ENCODE results near the gene ANO4.
"Not testable (repeated sequence)": the region's sequence is repeated elsewhere in the genome, so short reads cannot be mapped to it uniquely, and the experiment has no call there.

ANO4 gene

GRCh38 chr12:101111441-101111840 lies 316.9 kb downstream of the ANO4 start:
- no peaks in the 10 kb centered on the region for H3K27me3 ChIP-seq (ENCODE audit: control insufficient read depth in 1 of 2, insufficient read depth in 2 of 2, low read length in 2 of 2)
- no peaks in the 10 kb centered on the region for H3K4me1 ChIP-seq (ENCODE audit: control insufficient read depth, insufficient read depth, low read length)
- no peak overlapping the region for H3K27ac ChIP-seq (ENCODE audit: low read length)
- no peak overlapping the region for H3K4me3 ChIP-seq (ENCODE audit: low read length in 2 of 2)
- H3K9me3 ChIP-seq (ENCODE audit: control insufficient read depth in 2 of 2, low read length in 2 of 2) = peaks cover 0 to 2% of the 10 kb centered on the region in 2 donors
- no peaks in the 10 kb centered on the region for H3K36me3 ChIP-seq (ENCODE audit: control insufficient read depth in 2 of 2, insufficient read depth in 2 of 2, low read length in 2 of 2)
- H3K9ac ChIP-seq (ENCODE audit: low read length in 2 of 2) = no peak overlapping the region

GRCh38 chr12:101115326-101115725 lies 320.8 kb downstream of the ANO4 start:
- Histone ChIP-seq H3K4me1 (ENCODE audit: control insufficient read depth, insufficient read depth, low read length) (no peaks in the 10 kb centered on the region), H3K9ac (ENCODE audit: low read length in 2 of 2) (no peak overlapping the region), H3K27ac (ENCODE audit: low read length) (no peak overlapping the region), H3K4me3 (ENCODE audit: low read length in 2 of 2) (no peak overlapping the region), H3K9me3 (ENCODE audit: control insufficient read depth in 2 of 2, low read length in 2 of 2) (peaks cover 0 to 4% of the 10 kb centered on the region in 2 donors), H3K27me3 (ENCODE audit: control insufficient read depth in 1 of 2, insufficient read depth in 2 of 2, low read length in 2 of 2) (no peaks in the 10 kb centered on the region), H3K36me3 (ENCODE audit: control insufficient read depth in 2 of 2, insufficient read depth in 2 of 2, low read length in 2 of 2) (no peaks in the 10 kb centered on the region)

GRCh38 chr12:101116911-101117310 lies 322.3 kb downstream of the ANO4 start:
- Histone ChIP-seq H3K4me3 (ENCODE audit: low read length in 2 of 2) (no peak overlapping the region), H3K27me3 (ENCODE audit: control insufficient read depth in 1 of 2, insufficient read depth in 2 of 2, low read length in 2 of 2) (no peaks in the 10 kb centered on the region), H3K36me3 (ENCODE audit: control insufficient read depth in 2 of 2, insufficient read depth in 2 of 2, low read length in 2 of 2) (no peaks in the 10 kb centered on the region), H3K27ac (ENCODE audit: low read length) (no peak overlapping the region), H3K9me3 (ENCODE audit: control insufficient read depth in 2 of 2, low read length in 2 of 2) (peaks cover 0 to 4% of the 10 kb centered on the region in 2 donors), H3K4me1 (ENCODE audit: control insufficient read depth, insufficient read depth, low read length) (no peaks in the 10 kb centered on the region), H3K9ac (ENCODE audit: low read length in 2 of 2) (no peak overlapping the region)

GRCh38 chr12:101117842-101118241 lies 323.3 kb downstream of the ANO4 start:
- Histone ChIP-seq H3K9ac (ENCODE audit: low read length in 2 of 2) (no peak overlapping the region), H3K27me3 (ENCODE audit: control insufficient read depth in 1 of 2, insufficient read depth in 2 of 2, low read length in 2 of 2) (no peaks in the 10 kb centered on the region)

GRCh38 chr12:101127521-101128219 lies 333.1 kb downstream of the ANO4 start:
- Histone ChIP-seq H3K36me3 (ENCODE audit: control insufficient read depth in 2 of 2, insufficient read depth in 2 of 2, low read length in 2 of 2) (no peaks in the 10 kb centered on the region), H3K9ac (ENCODE audit: low read length in 2 of 2) (no peak overlapping the region), H3K27ac (ENCODE audit: low read length) (no peak overlapping the region), H3K9me3 (ENCODE audit: control insufficient read depth in 2 of 2, low read length in 2 of 2) (no peaks in the 10 kb centered on the region), H3K4me3 (ENCODE audit: low read length in 2 of 2) (no peak overlapping the region), H3K27me3 (ENCODE audit: control insufficient read depth in 1 of 2, insufficient read depth in 2 of 2, low read length in 2 of 2) (no peaks in the 10 kb centered on the region), H3K4me1 (ENCODE audit: control insufficient read depth, insufficient read depth, low read length) (no peaks in the 10 kb centered on the region)

More at GRCh38 chr12:101117842-101118241, 323.3 kb downstream of the ANO4 start:
- H3K9me3 ChIP-seq (ENCODE audit: control insufficient read depth in 2 of 2, low read length in 2 of 2) = peaks cover 0 to 4% of the 10 kb centered on the region in 2 donors
- no peak overlapping the region for H3K27ac ChIP-seq (ENCODE audit: low read length)
- no peaks in the 10 kb centered on the region for H3K36me3 ChIP-seq (ENCODE audit: control insufficient read depth in 2 of 2, insufficient read depth in 2 of 2, low read length in 2 of 2)
- no peak overlapping the region for H3K4me3 ChIP-seq (ENCODE audit: low read length in 2 of 2)
- H3K4me1 ChIP-seq (ENCODE audit: control insufficient read depth, insufficient read depth, low read length) = no peaks in the 10 kb centered on the region

GRCh38 chr12:101145777-101146431 lies 351.3 kb downstream of the ANO4 start:
- not testable (repeated sequence) for H3K9ac ChIP-seq (ENCODE audit: low read length in 2 of 2); H3K9me3 ChIP-seq (ENCODE audit: control insufficient read depth in 2 of 2, low read length in 2 of 2); H3K27ac ChIP-seq (ENCODE audit: low read length); H3K27me3 ChIP-seq (ENCODE audit: control insufficient read depth in 1 of 2, insufficient read depth in 2 of 2, low read length in 2 of 2); H3K36me3 ChIP-seq (ENCODE audit: control insufficient read depth in 2 of 2, insufficient read depth in 2 of 2, low read length in 2 of 2); H3K4me3 ChIP-seq (ENCODE audit: low read length in 2 of 2); H3K4me1 ChIP-seq (ENCODE audit: control insufficient read depth, insufficient read depth, low read length)

GRCh38 chr12:101165319-101165718 lies 370.7 kb downstream of the ANO4 start:
- H3K9ac ChIP-seq (ENCODE audit: low read length in 2 of 2) = no peak overlapping the region
- H3K27ac ChIP-seq (ENCODE audit: low read length) = no peak overlapping the region
- H3K9me3 ChIP-seq (ENCODE audit: control insufficient read depth in 2 of 2, low read length in 2 of 2) = no peaks in the 10 kb centered on the region
- H3K36me3 ChIP-seq (ENCODE audit: control insufficient read depth in 2 of 2, insufficient read depth in 2 of 2, low read length in 2 of 2) = no peaks in the 10 kb centered on the region
- H3K4me3 ChIP-seq (ENCODE audit: low read length in 2 of 2) = no peak overlapping the region
- H3K4me1 ChIP-seq (ENCODE audit: control insufficient read depth, insufficient read depth, low read length) = no peaks in the 10 kb centered on the region
- no peaks in the 10 kb centered on the region for H3K27me3 ChIP-seq (ENCODE audit: control insufficient read depth in 1 of 2, insufficient read depth in 2 of 2, low read length in 2 of 2)

GRCh38 chr12:101166866-101167265 lies 372.3 kb downstream of the ANO4 start:
- Histone ChIP-seq H3K27ac (ENCODE audit: low read length) (no peak overlapping the region), H3K9me3 (ENCODE audit: control insufficient read depth in 2 of 2, low read length in 2 of 2) (no peaks in the 10 kb centered on the region), H3K9ac (ENCODE audit: low read length in 2 of 2) (no peak overlapping the region), H3K27me3 (ENCODE audit: control insufficient read depth in 1 of 2, insufficient read depth in 2 of 2, low read length in 2 of 2) (no peaks in the 10 kb centered on the region), H3K4me3 (ENCODE audit: low read length in 2 of 2) (no peak overlapping the region), H3K4me1 (ENCODE audit: control insufficient read depth, insufficient read depth, low read length) (no peaks in the 10 kb centered on the region), H3K36me3 (ENCODE audit: control insufficient read depth in 2 of 2, insufficient read depth in 2 of 2, low read length in 2 of 2) (no peaks in the 10 kb centered on the region)

GRCh38 chr12:101168001-101168400 lies 373.4 kb downstream of the ANO4 start:
- Histone ChIP-seq H3K4me1 (ENCODE audit: control insufficient read depth, insufficient read depth, low read length) (no peaks in the 10 kb centered on the region), H3K9me3 (ENCODE audit: control insufficient read depth in 2 of 2, low read length in 2 of 2) (no peaks in the 10 kb centered on the region), H3K4me3 (ENCODE audit: low read length in 2 of 2) (no peak overlapping the region), H3K9ac (ENCODE audit: low read length in 2 of 2) (no peak overlapping the region), H3K36me3 (ENCODE audit: control insufficient read depth in 2 of 2, insufficient read depth in 2 of 2, low read length in 2 of 2) (no peaks in the 10 kb centered on the region), H3K27ac (ENCODE audit: low read length) (no peak overlapping the region), H3K27me3 (ENCODE audit: control insufficient read depth in 1 of 2, insufficient read depth in 2 of 2, low read length in 2 of 2) (no peaks in the 10 kb centered on the region)

- Histone ChIP-seq H3K4me1 (ENCODE audit: control insufficient read depth, insufficient read depth, low read length) (no peaks in the 10 kb centered on the region), H3K27me3 (ENCODE audit: control insufficient read depth in 1 of 2, insufficient read depth in 2 of 2, low read length in 2 of 2) (peaks cover 0 to 2% of the 10 kb centered on the region in 2 donors), H3K9me3 (ENCODE audit: control insufficient read depth in 2 of 2, low read length in 2 of 2) (no peaks in the 10 kb centered on the region), H3K4me3 (ENCODE audit: low read length in 2 of 2) (no peak overlapping the region), H3K27ac (ENCODE audit: low read length) (no peak overlapping the region), H3K36me3 (ENCODE audit: control insufficient read depth in 2 of 2, insufficient read depth in 2 of 2, low read length in 2 of 2) (no peaks in the 10 kb centered on the region), H3K9ac (ENCODE audit: low read length in 2 of 2) (no peak overlapping the region)
Measured at GRCh38 chr12:101172316-101172715, 377.7 kb downstream of the ANO4 start.

- Histone ChIP-seq H3K27me3 (ENCODE audit: control insufficient read depth in 1 of 2, insufficient read depth in 2 of 2, low read length in 2 of 2) (peaks cover 0 to 2% of the 10 kb centered on the region in 2 donors), H3K27ac (ENCODE audit: low read length) (no peak overlapping the region), H3K4me3 (ENCODE audit: low read length in 2 of 2) (no peak overlapping the region), H3K4me1 (ENCODE audit: control insufficient read depth, insufficient read depth, low read length) (no peaks in the 10 kb centered on the region), H3K9ac (ENCODE audit: low read length in 2 of 2) (no peak overlapping the region), H3K9me3 (ENCODE audit: control insufficient read depth in 2 of 2, low read length in 2 of 2) (no peaks in the 10 kb centered on the region), H3K36me3 (ENCODE audit: control insufficient read depth in 2 of 2, insufficient read depth in 2 of 2, low read length in 2 of 2) (no peaks in the 10 kb centered on the region)
Measured at GRCh38 chr12:101173197-101173749, 378.7 kb downstream of the ANO4 start.

Measured in stomach smooth muscle (tissue), 2 donors.